Neural progenitor cell (in vitro differentiated cells): ENCODE data around the gene POLD3.

Experiments used
- EZH2 ChIP-seq: fragments of 200-600 bp; sonication (generic); IDR thresholded peaks from 2 replicates; pipeline ENCODE4 v1.6.1; 2017; ENCODE audit warnings: antibody characterized with exemption, mild to moderate bottlenecking, moderate library complexity
- EZH2phosphoT487 ChIP-seq: fragments of 200-600 bp; sonication (generic); IDR thresholded peaks from 2 replicates; pipeline ENCODE4 v1.6.1; 2017; ENCODE audit warnings: antibody characterized with exemption
- TF ChIP-seq, protein P1 (sequence below): fragments of 200-600 bp; sonication (generic); IDR thresholded peaks from 2 replicates; pipeline ENCODE4 v1.5.1; 2017; ENCODE audit warnings: antibody characterized with exemption, mild to moderate bottlenecking

DNA sequence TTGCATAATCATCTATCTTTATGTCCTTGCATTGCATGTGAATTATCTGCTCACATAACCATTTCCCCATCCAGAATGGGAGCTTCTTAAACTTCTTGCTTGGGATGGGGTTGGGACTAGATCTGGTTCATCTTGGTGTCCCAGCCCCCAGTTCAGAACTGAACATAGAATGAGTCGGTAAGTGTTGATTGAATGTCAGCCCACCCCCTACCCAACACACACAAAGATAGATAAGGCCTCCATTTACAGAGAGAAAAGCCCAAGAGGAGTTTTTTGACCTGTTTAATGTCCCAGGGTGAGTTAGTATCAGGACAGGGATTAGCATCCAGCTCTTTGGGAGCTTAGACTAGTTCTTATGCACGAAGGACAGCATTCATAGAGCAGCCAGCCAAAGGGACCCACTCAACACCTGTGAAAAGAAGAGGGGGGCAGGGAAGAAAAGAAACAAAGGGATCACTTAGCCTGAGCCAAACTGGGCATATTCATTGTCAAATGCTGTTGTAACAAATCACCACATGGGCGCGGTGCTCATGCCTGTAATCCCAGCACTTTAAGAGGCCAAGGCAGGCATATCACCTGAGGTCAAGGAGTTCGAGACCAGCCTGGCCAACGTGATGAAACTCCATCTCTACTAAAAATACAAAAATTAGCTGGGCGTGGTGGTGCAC lies 81.4 kb downstream of the POLD3 start:
- TF ChIP-seq EZH2 (no peak), EZH2phosphoT487 (no peak)
- TF ChIP-seq, protein P1, sequence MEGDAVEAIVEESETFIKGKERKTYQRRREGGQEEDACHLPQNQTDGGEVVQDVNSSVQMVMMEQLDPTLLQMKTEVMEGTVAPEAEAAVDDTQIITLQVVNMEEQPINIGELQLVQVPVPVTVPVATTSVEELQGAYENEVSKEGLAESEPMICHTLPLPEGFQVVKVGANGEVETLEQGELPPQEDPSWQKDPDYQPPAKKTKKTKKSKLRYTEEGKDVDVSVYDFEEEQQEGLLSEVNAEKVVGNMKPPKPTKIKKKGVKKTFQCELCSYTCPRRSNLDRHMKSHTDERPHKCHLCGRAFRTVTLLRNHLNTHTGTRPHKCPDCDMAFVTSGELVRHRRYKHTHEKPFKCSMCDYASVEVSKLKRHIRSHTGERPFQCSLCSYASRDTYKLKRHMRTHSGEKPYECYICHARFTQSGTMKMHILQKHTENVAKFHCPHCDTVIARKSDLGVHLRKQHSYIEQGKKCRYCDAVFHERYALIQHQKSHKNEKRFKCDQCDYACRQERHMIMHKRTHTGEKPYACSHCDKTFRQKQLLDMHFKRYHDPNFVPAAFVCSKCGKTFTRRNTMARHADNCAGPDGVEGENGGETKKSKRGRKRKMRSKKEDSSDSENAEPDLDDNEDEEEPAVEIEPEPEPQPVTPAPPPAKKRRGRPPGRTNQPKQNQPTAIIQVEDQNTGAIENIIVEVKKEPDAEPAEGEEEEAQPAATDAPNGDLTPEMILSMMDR = no peak
